Gastrocnemius medialis (tissue), 4 donors: ENCODE data around the gene ELF5. TPM values are rescaled to one million over a fixed set of nuclear protein-coding genes. Genes with fewer than 3 reads are reported as not detected.

ENCODE experiments used
- ATAC-seq, 2 donors: fragments of 150-250 bp; one replicate each; pipeline ENCODE4 v1.9.1; 2016
- DNase-seq, 2 donors: peaks; one replicate each; pipeline ENCODE4 v3.0.0-alpha.2; 2019
- H3K27ac ChIP-seq, 4 donors: fragments of 200-600 bp; sonication (generic); 1 replicate in 1 of 4; 2 replicates in 3 of 4; pipeline ENCODE4 v1.5.1; 2016 to 2018; ENCODE audit warnings: mild to moderate bottlenecking in 2 of 4, moderate library complexity in 1 of 4
- H3K27me3 ChIP-seq, 3 donors: fragments of 200-600 bp; sonication (generic) in 2 of 3; 1 replicate in 1 of 3; 2 replicates in 2 of 3; pipeline versions ENCODE4 v1.5.1 to v1.6.0; 2016 to 2019; ENCODE audit warnings: mild to moderate bottlenecking in 1 of 3, moderate library complexity in 1 of 3
- H3K36me3 ChIP-seq, 2 donors: fragments of 200-600 bp; sonication (generic) in 1 of 2; one replicate each; pipeline ENCODE4 v1.5.1; 2017 to 2018
- H3K4me1 ChIP-seq, 2 donors: fragments of 200-600 bp; sonication (generic) in 1 of 2; one replicate each; pipeline ENCODE4 v1.5.1; 2016 to 2017; ENCODE audit warnings: mild to moderate bottlenecking in 2 of 2
- H3K4me3 ChIP-seq, 4 donors: fragments of 200-600 bp; sonication (generic) in 3 of 4; 1 replicate in 1 of 4; 2 replicates in 3 of 4; pipeline ENCODE4 v1.5.1; 2016 to 2019; ENCODE audit warnings: mild to moderate bottlenecking in 2 of 4
- H3K9me3 ChIP-seq, 3 donors: fragments of 200-600 bp; sonication (generic) in 2 of 3; 1 replicate in 1 of 3; 2 replicates in 2 of 3; pipeline ENCODE4 v1.5.1; 2016 to 2019
- POLR2A ChIP-seq, 2 donors: fragments of 450-650 bp; IDR thresholded peaks; one replicate each; pipeline ENCODE4 v1.6.1; 2017; ENCODE audit warnings: antibody characterized with exemption in 2 of 2, mild to moderate bottlenecking in 2 of 2, moderate library complexity in 2 of 2
- in situ Hi-C, 4 donors: fragments of 200-750 bp; cut with MboI; loops; one replicate each; pipeline versions ENCODE4 v1.15.0 to v1.8.0; 2017; ENCODE audit warnings: low sequenced_read_pairs in 4 of 4
- intact Hi-C: fragments of 100-400 bp; cut with DNase I; formaldehyde crosslinking; loops from one replicate; pipeline ENCODE4 v1.15.1; 2023; ENCODE audit warnings: low total_unique reads
- total RNA-seq, 4 donors: library from RNA; depleted of rRNA; stranded (reverse); fragments of >200 nt; gene quantifications; one replicate each; pipeline versions ENCODE4 v1.1.0 to v1.2.3, GENCODE V29; 2016
- TF ChIP-seq, protein P1 (sequence below), 5 experiments: fragments of 450-650 bp in 3 of 5; fragments of 200-600 bp in 2 of 5; sonication (generic) in 2 of 5; IDR thresholded peaks in 4 of 5; conservative IDR thresholded peaks in 1 of 5; 1 replicate in 4 of 5; 2 replicates in 1 of 5; pipeline ENCODE4 v1.5.1; 2016 to 2019; ENCODE audit warnings: antibody characterized with exemption in 5 of 5, mild to moderate bottlenecking in 3 of 5, moderate library complexity in 3 of 5

ELF5 gene
- total RNA-seq, 4 donors from 2014 or later, result not detected

- Histone ChIP-seq H3K4me3 (no peak overlapping the region), H3K27me3 (no peaks in the 10 kb centered on the region), H3K36me3 (peaks cover 0 to 81% of the 10 kb centered on the region in 2 donors), H3K27ac (no peak overlapping the region), H3K9me3 (no peaks in the 10 kb centered on the region), H3K4me1 (no peaks in the 10 kb centered on the region)
- TF ChIP-seq, protein P1, sequence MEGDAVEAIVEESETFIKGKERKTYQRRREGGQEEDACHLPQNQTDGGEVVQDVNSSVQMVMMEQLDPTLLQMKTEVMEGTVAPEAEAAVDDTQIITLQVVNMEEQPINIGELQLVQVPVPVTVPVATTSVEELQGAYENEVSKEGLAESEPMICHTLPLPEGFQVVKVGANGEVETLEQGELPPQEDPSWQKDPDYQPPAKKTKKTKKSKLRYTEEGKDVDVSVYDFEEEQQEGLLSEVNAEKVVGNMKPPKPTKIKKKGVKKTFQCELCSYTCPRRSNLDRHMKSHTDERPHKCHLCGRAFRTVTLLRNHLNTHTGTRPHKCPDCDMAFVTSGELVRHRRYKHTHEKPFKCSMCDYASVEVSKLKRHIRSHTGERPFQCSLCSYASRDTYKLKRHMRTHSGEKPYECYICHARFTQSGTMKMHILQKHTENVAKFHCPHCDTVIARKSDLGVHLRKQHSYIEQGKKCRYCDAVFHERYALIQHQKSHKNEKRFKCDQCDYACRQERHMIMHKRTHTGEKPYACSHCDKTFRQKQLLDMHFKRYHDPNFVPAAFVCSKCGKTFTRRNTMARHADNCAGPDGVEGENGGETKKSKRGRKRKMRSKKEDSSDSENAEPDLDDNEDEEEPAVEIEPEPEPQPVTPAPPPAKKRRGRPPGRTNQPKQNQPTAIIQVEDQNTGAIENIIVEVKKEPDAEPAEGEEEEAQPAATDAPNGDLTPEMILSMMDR (IDR thresholded peaks at IDR 0.05 in 4 of 5, conservative IDR thresholded peaks at IDR 0.05 in 1 of 5), result no peak
- TF ChIP-seq POLR2A (IDR thresholded peaks at IDR 0.05), result no peak
- in situ Hi-C loops (no loop called here), intact Hi-C loops (no loop called here)
- DNase-seq (no peak), ATAC-seq (no peak)
These were observed 49.0 kb downstream of the ELF5 start for GRCh38 chr11:34464591-34465051.

DNA sequence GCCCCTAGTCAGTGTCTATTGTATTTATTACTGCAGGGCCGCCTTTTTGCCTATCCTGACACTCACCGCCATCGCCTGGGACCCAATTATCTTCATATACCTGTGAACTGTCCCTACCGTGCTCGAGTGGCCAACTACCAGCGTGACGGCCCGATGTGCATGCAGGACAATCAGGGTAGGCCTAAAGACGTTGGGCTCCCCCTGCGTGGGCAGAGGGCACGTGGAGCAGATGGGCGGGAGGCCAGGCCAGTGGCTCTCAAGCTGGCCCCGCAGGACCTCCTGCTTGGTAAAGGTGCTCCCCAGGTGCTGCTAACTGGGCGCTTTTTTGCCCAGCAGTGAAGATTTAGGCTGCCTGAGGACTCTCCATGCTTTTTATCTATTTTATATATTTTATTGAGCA is 52.4 kb downstream of the ELF5 start:
- DNase-seq, result no peak
- Histone ChIP-seq H3K4me3 (no peak overlapping the region), H3K36me3 (peaks cover 5 to 94% of the 10 kb centered on the region in 2 donors), H3K27ac (no peak overlapping the region), H3K9me3 (no peaks in the 10 kb centered on the region), H3K27me3 (no peaks in the 10 kb centered on the region), H3K4me1 (no peaks in the 10 kb centered on the region)
- intact Hi-C loops, result no loop called here
- ATAC-seq, result no peak
- in situ Hi-C loops, result no loop called here
- TF ChIP-seq POLR2A (IDR thresholded peaks at IDR 0.05), result no peak
- TF ChIP-seq, protein P1 (IDR thresholded peaks at IDR 0.05 in 4 of 5, conservative IDR thresholded peaks at IDR 0.05 in 1 of 5), result no peak

DNA sequence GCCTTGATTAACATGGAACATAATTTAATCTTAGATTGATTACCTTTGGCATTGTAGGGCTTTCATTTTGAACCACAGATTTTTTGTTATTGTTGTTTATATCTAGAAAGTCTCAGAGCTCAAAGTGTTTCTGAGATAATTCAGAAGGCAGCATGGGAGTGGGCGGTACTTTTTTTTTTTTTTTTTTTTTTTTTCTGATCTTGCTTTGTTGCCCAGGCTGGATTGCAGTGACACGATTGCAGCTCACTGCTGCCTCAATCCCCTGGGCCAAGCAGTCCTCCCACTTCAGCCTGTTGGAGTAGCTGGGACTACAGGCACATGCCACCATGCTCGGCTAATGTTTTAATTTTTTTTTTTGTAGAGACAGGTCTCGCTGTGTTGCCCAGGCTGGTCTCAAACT is 53.3 kb downstream of the ELF5 start:
- in situ Hi-C loops (no loop called here), intact Hi-C loops (no loop called here)
- no peak overlapping the region for H3K27ac ChIP-seq
- no peaks in the 10 kb centered on the region for H3K27me3 ChIP-seq
- no peak for ATAC-seq
- no peak overlapping the region for H3K4me3 ChIP-seq
- DNase-seq, result no peak
- no peaks in the 10 kb centered on the region for H3K9me3 ChIP-seq
- H3K36me3 ChIP-seq, result peaks cover 9 to 94% of the 10 kb centered on the region in 2 donors
- H3K4me1 ChIP-seq, result no peaks in the 10 kb centered on the region
- TF ChIP-seq POLR2A (IDR thresholded peaks at IDR 0.05), result no peak

DNA sequence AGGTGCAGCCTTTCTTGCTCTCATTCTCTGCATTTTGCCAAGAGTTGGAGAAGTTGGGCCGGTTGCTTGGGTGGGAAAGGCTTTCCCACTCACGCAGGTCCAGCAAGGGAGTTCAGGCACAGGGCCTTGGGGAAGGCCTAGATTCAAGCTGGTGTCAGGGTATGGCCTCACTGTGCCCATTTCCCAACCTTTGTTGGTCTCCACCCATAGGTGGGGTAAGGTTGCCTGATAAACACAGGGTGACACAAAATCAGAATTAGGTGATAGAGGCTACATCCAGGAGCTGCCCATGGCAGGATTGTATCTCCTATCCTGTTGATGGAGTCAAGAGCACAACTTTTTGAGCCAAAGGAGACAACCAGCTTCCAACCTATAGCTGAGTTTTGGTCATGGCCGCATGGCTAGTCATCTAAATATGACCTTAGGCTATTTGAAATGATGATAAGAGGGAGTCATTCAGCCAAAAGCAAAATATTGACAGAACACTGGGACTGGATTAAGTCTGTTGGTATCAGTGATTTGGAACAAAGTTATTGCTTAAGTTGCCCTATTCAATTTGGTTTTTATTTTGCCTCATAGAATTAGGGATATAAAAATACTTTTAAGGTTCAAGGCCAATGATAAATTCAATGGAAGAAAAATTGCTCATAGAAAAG is 54.0 kb downstream of the ELF5 start:
- TF ChIP-seq, protein P1 (IDR thresholded peaks at IDR 0.05 in 4 of 5, conservative IDR thresholded peaks at IDR 0.05 in 1 of 5), result no peak
- no peak for TF ChIP-seq POLR2A (IDR thresholded peaks at IDR 0.05)
- ATAC-seq (no peak), DNase-seq (no peak)
- Histone ChIP-seq H3K27ac (no peak overlapping the region), H3K9me3 (no peaks in the 10 kb centered on the region), H3K4me1 (peaks cover 2 to 4% of the 10 kb centered on the region in 2 donors), H3K4me3 (no peak overlapping the region), H3K27me3 (no peaks in the 10 kb centered on the region), H3K36me3 (peaks cover 9 to 94% of the 10 kb centered on the region in 2 donors)
- in situ Hi-C loops, result no loop called here
- intact Hi-C loops, result no loop called here

- DNase-seq, result no peak
- Histone ChIP-seq H3K9me3 (no peaks in the 10 kb centered on the region), H3K27me3 (no peaks in the 10 kb centered on the region), H3K4me1 (peaks cover 8 to 14% of the 10 kb centered on the region in 2 donors), H3K4me3 (no peak overlapping the region), H3K27ac (no peak overlapping the region), H3K36me3 (peaks cover 9 to 94% of the 10 kb centered on the region in 2 donors)
- intact Hi-C loops (no loop called here), in situ Hi-C loops (no loop called here)
- ATAC-seq, result no peak
- TF ChIP-seq, protein P1 (IDR thresholded peaks at IDR 0.05 in 4 of 5, conservative IDR thresholded peaks at IDR 0.05 in 1 of 5), result no peak
- TF ChIP-seq POLR2A (IDR thresholded peaks at IDR 0.05), result no peak
These were observed 55.1 kb downstream of the ELF5 start for GRCh38 chr11:34458525-34458924.
